Measurements from ENCODE around the gene GLIS1. TPM values are rescaled to one million over a fixed set of nuclear protein-coding genes. Genes with fewer than 3 reads are reported as not detected.

The GLIS1 gene
- total RNA-seq, 1 donor from 2014 or later: 2.5 TPM

DNA sequence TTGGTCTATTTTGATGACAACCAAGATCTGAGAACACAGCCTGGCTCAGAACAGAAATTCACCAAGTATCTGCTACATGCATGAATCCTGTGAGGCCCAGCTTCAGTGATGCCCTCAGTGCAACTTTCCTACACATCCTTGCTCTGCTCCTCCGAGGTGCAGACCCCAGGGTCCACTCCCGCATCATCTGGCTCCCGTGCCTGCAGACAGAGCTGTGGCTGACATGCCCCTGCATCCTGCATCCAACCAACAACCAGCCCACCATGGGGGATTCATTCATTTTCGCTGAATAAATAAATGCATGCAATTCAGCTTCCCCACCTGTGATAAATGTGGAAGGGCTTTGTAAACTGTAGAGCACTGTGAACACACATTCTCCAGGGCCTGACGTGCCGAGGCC, 112.3 kb downstream of the GLIS1 start:
- TF ChIP-seq, protein P1, sequence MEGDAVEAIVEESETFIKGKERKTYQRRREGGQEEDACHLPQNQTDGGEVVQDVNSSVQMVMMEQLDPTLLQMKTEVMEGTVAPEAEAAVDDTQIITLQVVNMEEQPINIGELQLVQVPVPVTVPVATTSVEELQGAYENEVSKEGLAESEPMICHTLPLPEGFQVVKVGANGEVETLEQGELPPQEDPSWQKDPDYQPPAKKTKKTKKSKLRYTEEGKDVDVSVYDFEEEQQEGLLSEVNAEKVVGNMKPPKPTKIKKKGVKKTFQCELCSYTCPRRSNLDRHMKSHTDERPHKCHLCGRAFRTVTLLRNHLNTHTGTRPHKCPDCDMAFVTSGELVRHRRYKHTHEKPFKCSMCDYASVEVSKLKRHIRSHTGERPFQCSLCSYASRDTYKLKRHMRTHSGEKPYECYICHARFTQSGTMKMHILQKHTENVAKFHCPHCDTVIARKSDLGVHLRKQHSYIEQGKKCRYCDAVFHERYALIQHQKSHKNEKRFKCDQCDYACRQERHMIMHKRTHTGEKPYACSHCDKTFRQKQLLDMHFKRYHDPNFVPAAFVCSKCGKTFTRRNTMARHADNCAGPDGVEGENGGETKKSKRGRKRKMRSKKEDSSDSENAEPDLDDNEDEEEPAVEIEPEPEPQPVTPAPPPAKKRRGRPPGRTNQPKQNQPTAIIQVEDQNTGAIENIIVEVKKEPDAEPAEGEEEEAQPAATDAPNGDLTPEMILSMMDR (conservative IDR thresholded peaks at IDR 0.05; ENCODE audit: low read depth, low read length): no peak
- DNase-seq (ENCODE audit: low read depth): no peak
- no peak overlapping the region for H3K4me3 ChIP-seq (ENCODE audit: low read depth, low read length)

DNA sequence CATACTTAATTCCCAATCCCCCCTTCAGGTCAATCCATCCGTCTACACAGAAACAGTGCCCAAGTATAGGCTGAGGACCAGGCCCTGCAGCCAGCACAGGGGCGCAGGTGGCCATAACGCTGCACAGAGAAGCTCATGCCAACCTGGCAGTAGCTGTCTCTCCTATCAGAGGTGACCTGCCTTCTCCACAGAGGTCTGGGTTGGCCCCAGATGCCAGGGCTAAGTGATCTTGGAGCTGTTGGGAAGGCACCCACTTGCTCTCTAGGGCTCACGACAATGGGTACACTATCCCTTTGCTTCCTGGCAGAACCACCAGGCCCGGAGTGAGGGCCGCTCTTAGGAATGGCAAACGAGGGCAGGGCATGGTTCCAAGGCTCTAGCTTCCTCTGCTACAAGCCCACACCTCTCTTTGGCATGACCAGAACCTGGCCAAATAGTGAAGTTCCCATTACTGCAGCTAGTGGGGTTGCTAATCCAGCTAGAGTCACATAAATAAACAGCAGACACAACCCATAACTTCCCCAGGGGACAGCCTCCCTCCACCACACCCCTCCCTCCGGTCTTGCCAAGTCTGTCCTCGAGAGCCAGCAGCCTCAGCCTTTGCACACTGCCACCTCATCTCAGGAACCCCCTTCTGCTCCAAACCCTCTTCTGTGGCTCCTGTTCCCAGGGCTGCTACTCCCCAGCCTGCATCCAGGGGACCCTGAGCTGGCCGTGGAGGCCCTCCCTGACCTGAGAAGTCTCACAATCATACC, 113.0 kb downstream of the GLIS1 start:
- no peak for DNase-seq (ENCODE audit: low read depth)
- TF ChIP-seq, protein P1 (conservative IDR thresholded peaks at IDR 0.05; ENCODE audit: low read depth, low read length): no peak
- H3K4me3 ChIP-seq (ENCODE audit: low read depth, low read length): no peak overlapping the region

DNA sequence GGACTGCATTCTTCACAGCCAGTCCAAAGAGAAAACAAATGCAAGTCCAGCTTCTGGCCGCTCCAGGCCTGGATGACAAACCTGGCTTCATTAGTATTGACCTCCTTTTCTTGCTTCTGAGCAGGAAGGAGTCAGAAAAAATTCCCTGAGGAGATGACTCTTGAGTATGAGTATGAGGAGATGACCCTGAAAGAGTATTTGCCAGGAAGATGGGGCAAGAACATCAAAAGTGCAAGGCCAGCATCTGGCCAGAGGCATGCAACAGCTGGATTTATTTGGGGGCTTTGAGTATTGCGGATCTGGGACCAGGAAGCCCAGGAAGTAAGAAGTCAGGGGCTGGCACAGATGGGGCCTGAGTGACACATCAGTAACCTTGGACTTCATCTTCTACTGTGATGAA, 113.9 kb downstream of the GLIS1 start:
- no peak overlapping the region for H3K4me3 ChIP-seq (ENCODE audit: low read depth, low read length)
- TF ChIP-seq, protein P1 (conservative IDR thresholded peaks at IDR 0.05; ENCODE audit: low read depth, low read length): no peak
- no peak for DNase-seq (ENCODE audit: low read depth)

DNA sequence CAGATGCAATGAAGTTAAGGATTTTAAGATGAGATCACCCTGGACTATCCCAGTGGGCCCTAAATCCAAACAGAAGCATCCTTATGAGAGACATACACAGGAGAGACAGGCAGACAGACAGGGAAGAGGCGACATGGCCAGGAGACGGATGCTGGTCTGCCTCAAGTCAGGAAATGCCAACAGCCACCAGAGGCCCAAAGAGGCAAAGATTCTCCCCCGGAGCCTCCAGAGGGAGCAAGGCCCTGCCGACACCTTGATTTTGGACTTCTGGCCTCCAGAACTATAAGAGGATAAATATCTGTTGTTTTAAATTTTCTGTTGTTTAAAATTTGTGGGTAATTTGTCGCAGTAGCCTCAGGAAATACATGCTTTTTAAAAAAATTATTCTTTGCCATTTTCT, 116.4 kb downstream of the GLIS1 start:
- TF ChIP-seq, protein P1 (conservative IDR thresholded peaks at IDR 0.05; ENCODE audit: low read depth, low read length): no peak
- no peak overlapping the region for H3K4me3 ChIP-seq (ENCODE audit: low read depth, low read length)
- DNase-seq (ENCODE audit: low read depth): no peak

DNA sequence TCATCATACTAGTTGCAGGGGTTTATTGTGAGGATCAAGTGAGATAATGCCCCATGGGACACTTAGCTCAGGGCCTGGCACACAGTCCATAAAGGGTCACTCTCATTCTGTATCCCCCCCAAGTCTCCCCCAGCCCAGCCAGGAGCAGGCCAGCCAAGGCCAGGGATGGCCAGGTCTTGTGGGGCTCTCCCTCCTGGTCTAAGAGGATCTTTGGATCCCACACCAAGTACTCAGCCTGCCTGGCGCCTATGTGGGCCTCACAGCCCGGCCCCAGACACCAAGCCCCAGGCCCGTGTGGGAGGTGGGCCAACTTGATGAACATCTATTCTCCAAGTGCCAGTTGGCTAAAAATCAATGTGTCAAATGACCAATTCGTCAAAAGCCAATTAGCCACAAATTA, 117.8 kb downstream of the GLIS1 start:
- TF ChIP-seq, protein P1 (conservative IDR thresholded peaks at IDR 0.05; ENCODE audit: low read depth, low read length): no peak

DNA sequence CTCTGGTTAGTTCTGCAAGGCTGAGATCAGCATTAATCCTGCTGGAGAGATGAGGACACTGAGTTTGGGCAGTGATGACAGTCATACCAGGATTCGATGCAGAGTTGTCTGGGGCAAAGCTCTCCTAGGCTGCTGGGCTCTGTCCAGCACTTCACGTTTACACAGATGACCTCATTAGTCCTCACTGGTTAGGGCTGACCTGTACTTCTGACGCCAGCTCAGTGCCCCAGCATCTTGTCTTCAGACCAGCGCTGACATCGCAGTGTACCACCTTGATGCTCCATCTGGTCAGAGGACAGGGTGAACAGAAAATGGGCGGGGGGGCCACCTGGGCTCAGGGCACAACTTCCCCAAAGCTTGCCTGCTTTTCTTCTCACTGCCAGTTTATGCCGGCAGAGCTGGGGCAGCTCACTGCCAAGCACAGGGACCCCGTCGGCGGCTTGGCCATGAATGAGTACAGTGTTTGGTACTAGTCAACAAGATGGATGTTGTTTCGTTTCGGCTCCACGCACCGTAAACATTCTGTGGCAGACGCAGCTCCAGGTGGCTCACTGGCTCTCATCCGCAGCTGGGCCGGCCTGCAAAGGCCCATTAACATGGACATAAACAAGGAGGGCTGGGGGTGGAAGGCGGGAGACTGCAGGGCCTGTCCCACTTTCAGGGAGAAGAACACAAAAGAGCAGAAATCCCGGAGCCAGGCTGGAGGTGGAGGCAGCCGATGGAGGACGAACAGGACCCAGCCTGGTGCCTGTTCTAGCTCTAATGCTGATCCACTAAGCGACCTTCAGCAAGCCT, 118.7 kb downstream of the GLIS1 start:
- no peak for DNase-seq (ENCODE audit: low read depth)
- H3K4me3 ChIP-seq (ENCODE audit: low read depth, low read length): no peak overlapping the region
- TF ChIP-seq, protein P1 (conservative IDR thresholded peaks at IDR 0.05; ENCODE audit: low read depth, low read length): no peak

More for the DNA sequence above, 117.8 kb downstream of the GLIS1 start:
- H3K4me3 ChIP-seq (ENCODE audit: low read depth, low read length): no peak overlapping the region
- no peak for DNase-seq (ENCODE audit: low read depth)
